Heart left ventricle (tissue), 16 donors: ENCODE measurements around the gene DNAJA3. TPM values are rescaled to one million over a fixed set of nuclear protein-coding genes. Genes with fewer than 3 reads are reported as not detected.

Experiments used
- ATAC-seq, 4 donors: fragments of 200-7000 bp; cut with Tn5 transposase; one replicate each; pipeline ENCODE4 v1.9.1; 2020 to 2022; ENCODE audit warnings: moderate library complexity in 4 of 4, mild to moderate bottlenecking in 3 of 4, moderate number of reproducible peaks in 1 of 4
- DNase-seq, 5 donors: peaks; one replicate each; pipeline ENCODE4 v3.0.0-alpha.2; 2020
- H3K27ac ChIP-seq, 12 donors: fragments of 200-600 bp; sonication (generic) in 4 of 12; one replicate each; pipeline versions ENCODE4 v1.5.0 to v1.8.0; 2016 to 2022; ENCODE audit warnings: mild to moderate bottlenecking in 2 of 12
- H3K27me3 ChIP-seq, 9 donors: fragments of 200-600 bp; sonication (generic) in 2 of 9; one replicate each; pipeline versions ENCODE4 v1.5.1 to v1.8.0; 2016 to 2022; ENCODE audit warnings: mild to moderate bottlenecking in 3 of 9
- H3K36me3 ChIP-seq, 9 donors: fragments of 200-600 bp; sonication (generic) in 2 of 9; one replicate each; pipeline versions ENCODE4 v1.5.0 to v1.8.0; 2018 to 2022; ENCODE audit warnings: mild to moderate bottlenecking in 2 of 9
- H3K4me1 ChIP-seq, 12 donors: fragments of 200-600 bp; sonication (generic) in 4 of 12; one replicate each; pipeline versions ENCODE4 v1.5.0 to v1.8.0; 2016 to 2022; ENCODE audit warnings: mild to moderate bottlenecking in 3 of 12
- H3K4me3 ChIP-seq, 12 donors: fragments of 200-600 bp; sonication (generic) in 4 of 12; one replicate each; pipeline versions ENCODE4 v1.5.0 to v1.8.0; 2017 to 2022; ENCODE audit warnings: mild to moderate bottlenecking in 9 of 12, moderate library complexity in 4 of 12
- H3K9me3 ChIP-seq, 12 donors: fragments of 200-600 bp; sonication (generic) in 4 of 12; one replicate each; pipeline versions ENCODE4 v1.5.0 to v1.8.0; 2016 to 2022; ENCODE audit warnings: mild to moderate bottlenecking in 1 of 12
- CTCF ChIP-seq, 12 donors: fragments of 200-600 bp; sonication (generic) in 4 of 12; IDR thresholded peaks; one replicate each; pipeline versions ENCODE4 v1.5.0 to v1.8.0; 2018 to 2022; ENCODE audit warnings: antibody characterized with exemption in 12 of 12, mild to moderate bottlenecking in 5 of 12
- POLR2A ChIP-seq, 2 donors: fragments of 450-650 bp; IDR thresholded peaks; one replicate each; pipeline ENCODE4 v1.6.1; 2017; ENCODE audit warnings: antibody characterized with exemption in 2 of 2, mild to moderate bottlenecking in 2 of 2, moderate library complexity in 2 of 2
- WGBS, 4 donors: extraction: QIAGEN DNeasy Blood & Tissue Kit in 2 of 4; methylation state at CpG; one replicate each; pipeline versions ENCODE4 v1.1.5 to v1.1.7; 2013 to 2018; 5-methylcytosine and 5-hydroxymethylcytosine counted together
- intact Hi-C, 10 donors: fragments of 100-400 bp; cut with DNase I; formaldehyde crosslinking; loops; one replicate each; pipeline versions ENCODE4 v1.11.1 to v1.14.2; 2022
- polyA plus RNA-seq, 2 donors: library from polyadenylated mRNA; stranded (reverse); fragments of 200-250 nt; gene quantifications; one replicate each; pipeline ENCODE4 v1.2.3, GENCODE V29; 2013
- total RNA-seq, 9 donors: library from RNA; depleted of rRNA in 2 of 9; stranded (reverse); fragments of >200 nt in 2 of 9; fragmentation: NEBNext Ultra II Directional in 3 of 9; extraction: Animal tissue kit (Norgen Biotek cat#: 25700) in 3 of 9; gene quantifications; one replicate each; pipeline versions ENCODE4 v1.1.0 to v1.2.4, GENCODE V29; 2016 to 2023
- donor health status: ischemic (EF 13 %, LVEDD 7.1; RV severe dilation, severe dysfunction).
- donor health status: healthy with polysubstance abuse.
- donor health status: DM: no; HTN: yes; CAD: no.
- donor health status: DM: no; HTN: no; CAD: no.
- donor health status: ischemic (EF 25% LVEDD 6.9; RV normal size, moderate dysfunction).
- donor health status: ischemic (EF 25% LVEDD 5.7; RV mildly dilated, moderate dysfunction).
- donor health status: healthy.
- donor health status: DM: yes; HTN: yes; CAD: no.
- donor health status: ischemic (EF 35%, LVEDD 5.7; RV mildly dilated, moderate dysfunction).
- donor health status: nonischemic (EF 11% LVEDD 7.7; RV severe dilation, severe dysfunction).
- donor health status: DM: yes; HTN: yes; CAD: no.
- donor health status: PGD.
- donor health status: ischemic (EF 29% LVEDD 5.4; RV normal size, mild dysfunction).
- donor health status: nonischemic (EF 23%, LVEDD 6.1; RV moderate dilation, normal function).

The DNAJA3 gene
- total and polyA plus RNA-seq, 11 donors = 47.4 to 88.4 (median 59.7) TPM

- Histone ChIP-seq H3K36me3 (peaks cover 0 to 19% (median 3%) of the 10 kb centered on the region in 9 donors), H3K9me3 (no peaks in the 10 kb centered on the region), H3K4me1 (peaks cover 0 to 66% (median 18%) of the 10 kb centered on the region in 12 donors), H3K27me3 (no peaks in the 10 kb centered on the region), H3K27ac (peak within 1 kb of the TSS; percentile 59 to 96 (median 82)), H3K4me3 (peak within 1 kb of the TSS; percentile 72 to 99 (median 96))
- intact Hi-C loops = no loop called here
- WGBS, 4 donors = 0 to 1% (median 1%) methylated on average over 41 to 92 of the region's 92 CpGs
- peak; percentile 98 to 99 (median 98) for DNase-seq
- ATAC-seq = peak; percentile 89 to 97 (median 96)
- TF ChIP-seq CTCF (IDR thresholded peaks at IDR 0.05) (peak in 1 of 12 donors; percentile 4), POLR2A (IDR thresholded peaks at IDR 0.05) (peak in 1 of 2 donors; percentile 79)
Measured at GRCh38 chr16:4416200-4417032, 9.3 kb upstream of the DNAJA3 start, which contains the start of gene CORO7. Gene CORO7, minus strand, starts transcription at chr16:4416596. Its CDS starts 78 bp downstream, at chr16:4416518.

GRCh38 chr16:4419402-4419959, 6.2 kb upstream of the DNAJA3 start:
- ATAC-seq = no peak
- Histone ChIP-seq H3K9me3 (no peaks in the 10 kb centered on the region), H3K4me3 (no peak overlapping the region), H3K27ac (no peak overlapping the region), H3K27me3 (no peaks in the 10 kb centered on the region), H3K4me1 (peaks cover 0 to 51% (median 11%) of the 10 kb centered on the region in 12 donors), H3K36me3 (no peaks in the 10 kb centered on the region)
- TF ChIP-seq POLR2A (IDR thresholded peaks at IDR 0.05) (no peak), CTCF (IDR thresholded peaks at IDR 0.05) (no peak)
- intact Hi-C loops = no loop called here
- DNase-seq = peak in 1 of 5 donors; percentile 3
- 69 to 83% (median 80%) methylated on average over 7 of the region's 7 CpGs for WGBS, 4 donors

GRCh38 chr16:4420505-4421105, 5.1 kb upstream of the DNAJA3 start:
- TF ChIP-seq POLR2A (IDR thresholded peaks at IDR 0.05) = no peak
- TF ChIP-seq CTCF (IDR thresholded peaks at IDR 0.05) = no peak
- 74 to 80% (median 80%) methylated on average over 8 of the region's 8 CpGs for WGBS, 4 donors
- Histone ChIP-seq H3K27ac (peak overlapping the region in 1 of 12 donors; percentile 62), H3K9me3 (no peaks in the 10 kb centered on the region), H3K4me3 (no peak overlapping the region), H3K36me3 (no peaks in the 10 kb centered on the region), H3K27me3 (no peaks in the 10 kb centered on the region), H3K4me1 (peaks cover 0 to 46% (median 9%) of the 10 kb centered on the region in 12 donors)
- intact Hi-C loops = no loop called here
- ATAC-seq (no peak), DNase-seq (peak in 1 of 5 donors; percentile 1)
